Measurements from ENCODE around the gene ASB3.

GRCh38 chr2:53820711-53821110, 34.0 kb upstream of the ASB3 start:
- no peak for TF ChIP-seq CTCF (IDR thresholded peaks at IDR 0.05)
- TF ChIP-seq POLR2A (IDR thresholded peaks at IDR 0.05): no peak

Data from lower leg skin (tissue), 3 donors.